ENCODE results near the gene C4orf33.

Gene C4orf33

DNA sequence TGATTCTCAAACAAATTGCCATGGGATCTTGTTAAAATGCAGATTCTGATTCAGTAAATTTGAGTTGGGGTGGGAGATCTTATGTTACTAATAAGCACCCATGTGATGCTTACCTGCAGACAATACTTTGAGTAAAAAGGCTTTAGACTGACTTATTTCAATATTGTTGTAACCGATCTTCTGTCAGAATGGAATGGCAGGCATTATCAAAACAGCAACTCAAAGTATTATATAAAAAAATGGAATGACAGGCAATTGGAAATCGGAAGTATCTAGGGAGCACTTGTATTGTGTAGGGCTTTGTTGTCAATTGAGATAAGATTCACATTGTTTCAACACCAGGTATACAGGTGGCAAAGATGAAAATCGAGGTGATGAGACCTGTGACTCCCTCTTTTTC, 67.5 kb downstream of the C4orf33 start:
- no peak overlapping the region for H4K8ac ChIP-seq (ENCODE audit: low read length)
- DNase-seq, result no peak
- H3K4me1 ChIP-seq (ENCODE audit: control insufficient read depth, insufficient read depth, low read depth, low read length), result no peaks in the 10 kb centered on the region
- no peak overlapping the region for H3K23ac ChIP-seq (ENCODE audit: low read length in 2 of 2)
- no peaks in the 10 kb centered on the region for H3K79me1 ChIP-seq (replicated peaks; ENCODE audit: low read length, poor library complexity, severe bottlenecking)
- no peak overlapping the region for H2BK120ac ChIP-seq (ENCODE audit: low read depth, low read length)
- H2AK5ac ChIP-seq (ENCODE audit: low read length, severe bottlenecking), result no peak overlapping the region
- peaks cover 4% of the 10 kb centered on the region for H3K9me3 ChIP-seq (ENCODE audit: control insufficient read depth, low read length)
- no peaks in the 10 kb centered on the region for H3K36me3 ChIP-seq (ENCODE audit: control insufficient read depth in 1 of 2, insufficient read depth in 2 of 2, low read depth in 1 of 2, low read length in 2 of 2)
- H3K27ac ChIP-seq (ENCODE audit: low read length, poor library complexity, severe bottlenecking), result no peak overlapping the region
- no peak overlapping the region for H3K4me3 ChIP-seq (ENCODE audit: insufficient read depth in 1 of 2, low read depth in 1 of 2, low read length in 2 of 2)
- H3K9ac ChIP-seq (ENCODE audit: low read length), result no peak overlapping the region
- H3K27me3 ChIP-seq (ENCODE audit: control insufficient read depth in 1 of 2, insufficient read depth in 1 of 2, low read length in 2 of 2), result peaks cover 0 to 6% of the 10 kb centered on the region in 2 experiments
- no peak overlapping the region for H2AFZ ChIP-seq (ENCODE audit: low read depth, low read length)
- WGBS, result 100% methylated on average over 1 of the region's 3 CpGs
- H3K18ac ChIP-seq (ENCODE audit: low read depth in 1 of 2, low read length in 2 of 2), result no peak overlapping the region
- H3K4me2 ChIP-seq (ENCODE audit: low read length, poor library complexity, severe bottlenecking), result no peak overlapping the region
- no peak overlapping the region for H4K91ac ChIP-seq (ENCODE audit: low read length)
- no peak overlapping the region for H2BK5ac ChIP-seq (ENCODE audit: low read depth, low read length, poor library complexity, severe bottlenecking)
- no peak overlapping the region for H2BK12ac ChIP-seq (ENCODE audit: low read length in 2 of 2)
- H3K14ac ChIP-seq (ENCODE audit: low read length in 2 of 2), result no peak overlapping the region
- H3K4ac ChIP-seq (ENCODE audit: low read depth in 1 of 2, low read length in 2 of 2), result no peak overlapping the region
- no peak overlapping the region for H2BK15ac ChIP-seq (ENCODE audit: low read depth, poor library complexity, severe bottlenecking)

DNA sequence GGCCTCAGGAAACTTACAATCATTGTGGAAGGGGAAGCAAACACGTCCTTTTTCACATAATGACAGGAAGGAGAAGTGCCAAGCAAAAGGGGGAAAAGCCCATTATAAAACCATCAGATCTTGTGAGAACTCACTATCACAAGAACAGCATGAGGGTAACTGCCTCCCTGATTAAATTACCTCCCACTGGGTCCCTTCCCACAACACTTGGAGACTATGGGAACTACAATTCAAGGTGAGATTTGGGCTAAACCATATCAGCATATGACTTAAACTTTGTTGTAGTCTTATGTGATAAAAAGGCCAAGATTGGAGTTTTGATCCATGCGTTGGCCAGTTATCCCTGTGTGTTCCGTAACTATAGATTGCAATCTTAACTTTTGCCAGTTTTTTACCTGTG, 68.3 kb downstream of the C4orf33 start:
- Histone ChIP-seq H2BK15ac (ENCODE audit: low read depth, poor library complexity, severe bottlenecking) (no peak overlapping the region), H4K91ac (ENCODE audit: low read length) (no peak overlapping the region), H3K14ac (ENCODE audit: low read length in 2 of 2) (no peak overlapping the region), H3K36me3 (ENCODE audit: control insufficient read depth in 1 of 2, insufficient read depth in 2 of 2, low read depth in 1 of 2, low read length in 2 of 2) (no peaks in the 10 kb centered on the region), H3K9ac (ENCODE audit: low read length) (no peak overlapping the region), H3K27me3 (ENCODE audit: control insufficient read depth in 1 of 2, insufficient read depth in 1 of 2, low read length in 2 of 2) (peaks cover 0 to 6% of the 10 kb centered on the region in 2 experiments), H3K27ac (ENCODE audit: low read length, poor library complexity, severe bottlenecking) (no peak overlapping the region), H3K4me3 (ENCODE audit: insufficient read depth in 1 of 2, low read depth in 1 of 2, low read length in 2 of 2) (no peak overlapping the region), H3K4me1 (ENCODE audit: control insufficient read depth, insufficient read depth, low read depth, low read length) (no peaks in the 10 kb centered on the region), H3K79me1 (replicated peaks; ENCODE audit: low read length, poor library complexity, severe bottlenecking) (no peaks in the 10 kb centered on the region), H3K18ac (ENCODE audit: low read depth in 1 of 2, low read length in 2 of 2) (no peak overlapping the region), H4K8ac (ENCODE audit: low read length) (no peak overlapping the region), H2AK5ac (ENCODE audit: low read length, severe bottlenecking) (no peak overlapping the region), H2BK5ac (ENCODE audit: low read depth, low read length, poor library complexity, severe bottlenecking) (no peak overlapping the region), H3K4me2 (ENCODE audit: low read length, poor library complexity, severe bottlenecking) (no peak overlapping the region), H2AFZ (ENCODE audit: low read depth, low read length) (no peak overlapping the region), H3K4ac (ENCODE audit: low read depth in 1 of 2, low read length in 2 of 2) (no peak overlapping the region), H3K23ac (ENCODE audit: low read length in 2 of 2) (no peak overlapping the region), H3K9me3 (ENCODE audit: control insufficient read depth, low read length) (peaks cover 4% of the 10 kb centered on the region), H2BK12ac (ENCODE audit: low read length in 2 of 2) (no peak overlapping the region), H2BK120ac (ENCODE audit: low read depth, low read length) (no peak overlapping the region)
- no peak for DNase-seq
- WGBS, result 58% methylated on average over 3 of the region's 3 CpGs

Data from mesenchymal stem cell (in vitro differentiated cells and primary cell).